Raji (cell line): ENCODE data around the gene DTWD1.

Source experiments
- POLR2A ChIP-seq: IDR thresholded peaks from 2 replicates; pipeline ENCODE4 v1.6.1; 2011; ENCODE audit warnings: low read depth, low read length, control low read depth; ENCODE audit not compliant: insufficient read depth

Gene DTWD1, protein sequence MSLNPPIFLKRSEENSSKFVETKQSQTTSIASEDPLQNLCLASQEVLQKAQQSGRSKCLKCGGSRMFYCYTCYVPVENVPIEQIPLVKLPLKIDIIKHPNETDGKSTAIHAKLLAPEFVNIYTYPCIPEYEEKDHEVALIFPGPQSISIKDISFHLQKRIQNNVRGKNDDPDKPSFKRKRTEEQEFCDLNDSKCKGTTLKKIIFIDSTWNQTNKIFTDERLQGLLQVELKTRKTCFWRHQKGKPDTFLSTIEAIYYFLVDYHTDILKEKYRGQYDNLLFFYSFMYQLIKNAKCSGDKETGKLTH

DNA sequence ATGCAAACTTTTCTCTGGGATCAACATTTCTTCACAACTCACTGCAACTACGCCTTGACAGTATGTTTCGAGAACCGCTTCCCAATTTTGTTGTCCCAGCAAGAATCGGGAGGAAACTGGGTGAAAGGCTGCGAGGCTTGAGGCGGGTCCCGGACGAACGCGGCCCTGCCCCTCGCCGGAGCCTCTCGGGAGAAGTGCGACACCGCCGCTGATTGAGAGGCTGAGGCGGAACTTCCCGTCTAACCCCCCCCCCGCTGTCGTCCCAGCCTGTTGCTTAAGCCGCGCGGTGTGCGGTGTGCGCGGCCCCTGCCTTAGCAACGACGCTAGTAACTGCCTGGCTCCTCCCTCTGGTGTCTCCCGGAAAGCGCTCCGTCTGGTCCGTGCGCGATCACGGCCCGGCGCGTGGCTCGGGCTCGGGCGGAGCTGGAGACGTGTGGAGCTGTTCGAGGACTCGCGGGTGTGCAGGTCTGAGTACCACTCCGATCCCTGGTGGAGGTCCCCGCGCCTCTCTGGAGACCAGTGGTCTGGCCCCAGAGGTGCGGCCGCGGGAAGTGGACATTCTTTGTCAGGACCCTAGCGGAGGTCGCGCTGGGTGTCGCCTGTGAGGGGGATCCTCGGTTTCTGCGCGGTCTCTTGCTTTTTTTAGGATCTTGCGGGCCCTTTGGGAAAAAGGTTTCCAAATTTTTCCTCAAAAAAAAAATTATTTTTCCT is at the start of gene DTWD1, which contains the start of gene FAM227B:
TSS of gene DTWD1 (plus strand) at position 391 of the 711 bp plus-strand sequence. CDS start 4,120 bp downstream, outside the sequence.
TSS of gene FAM227B (minus strand) at position 161 of the 711 bp plus-strand sequence. CDS start 5,647 bp downstream, outside the sequence.
- peak; percentile 84 for TF ChIP-seq POLR2A

DNA sequence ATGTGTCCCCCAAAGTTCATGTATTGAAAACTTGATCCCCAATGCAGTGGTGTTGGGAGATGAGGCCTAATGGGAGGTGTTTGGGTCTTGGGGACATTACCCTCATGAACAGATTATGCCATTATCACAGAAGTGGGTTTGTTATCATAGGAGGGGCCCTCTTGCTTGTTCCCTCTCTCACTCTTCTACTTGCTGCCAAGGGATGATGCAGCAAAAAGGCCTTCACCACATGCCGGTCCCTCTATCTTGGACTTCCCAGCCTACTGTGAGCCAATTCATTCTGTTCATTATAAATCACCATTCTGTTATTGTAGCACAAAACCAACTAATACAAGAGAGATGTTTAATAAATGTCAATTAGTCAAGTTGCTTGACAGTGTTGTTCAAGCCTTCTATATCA is 47.4 kb upstream of the DTWD1 start:
- no peak for TF ChIP-seq POLR2A

DNA sequence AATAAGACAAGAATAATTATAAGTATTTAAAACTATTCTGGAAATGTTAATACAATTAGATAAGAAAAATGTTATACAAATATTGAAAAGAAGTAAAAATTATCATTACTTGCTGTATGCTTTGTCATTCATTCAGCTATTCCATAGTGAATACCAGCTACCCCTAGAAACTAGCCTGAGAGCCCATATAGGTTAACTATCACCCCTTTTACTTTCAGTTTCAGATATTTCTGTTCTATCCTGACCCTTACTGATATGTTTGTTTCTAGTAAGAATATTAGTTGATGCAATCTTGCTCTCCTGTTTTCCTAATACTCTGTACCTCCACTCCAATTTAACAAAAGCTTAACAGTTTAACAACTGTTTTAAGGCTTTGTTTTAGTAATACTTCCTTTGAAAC is 31.8 kb upstream of the DTWD1 start:
- TF ChIP-seq POLR2A, result no peak

DNA sequence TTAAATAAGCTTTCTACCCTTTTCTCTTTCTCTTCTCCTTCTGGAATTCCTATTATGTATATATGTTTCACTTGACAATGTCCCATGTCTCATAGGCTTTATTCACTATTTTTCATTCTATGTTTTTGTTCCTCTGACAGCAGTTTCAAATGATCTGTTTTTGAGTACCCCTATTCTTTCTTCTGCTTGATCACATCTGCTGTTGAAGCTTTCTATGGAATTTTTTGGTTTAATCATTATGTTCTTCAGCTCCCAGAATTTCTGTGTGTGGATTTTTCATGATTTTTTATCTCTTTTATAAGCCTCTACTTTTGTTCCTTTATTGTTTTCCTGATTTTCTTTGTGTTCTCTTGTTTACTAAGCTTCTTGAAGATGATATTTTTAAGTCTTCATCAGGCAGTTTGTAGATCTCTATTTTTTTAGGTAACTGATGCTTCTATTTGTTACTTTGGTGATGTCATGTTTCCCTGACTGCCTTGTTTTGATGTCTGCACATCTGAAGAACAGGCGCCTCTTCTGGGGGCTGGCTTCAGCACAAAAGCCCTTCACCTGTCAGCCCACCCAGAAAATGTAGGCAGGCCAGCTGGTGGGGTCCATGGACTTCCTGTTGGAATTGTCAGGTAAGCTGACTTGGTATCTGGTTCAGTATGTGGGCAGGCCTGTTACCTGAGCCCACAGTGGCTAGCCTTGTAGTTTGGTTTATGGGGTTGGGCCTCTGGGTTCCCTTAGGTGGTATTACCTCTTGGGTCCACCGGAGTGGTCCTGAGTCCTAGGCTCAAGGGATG is 16.0 kb upstream of the DTWD1 start:
- no peak for TF ChIP-seq POLR2A

DNA sequence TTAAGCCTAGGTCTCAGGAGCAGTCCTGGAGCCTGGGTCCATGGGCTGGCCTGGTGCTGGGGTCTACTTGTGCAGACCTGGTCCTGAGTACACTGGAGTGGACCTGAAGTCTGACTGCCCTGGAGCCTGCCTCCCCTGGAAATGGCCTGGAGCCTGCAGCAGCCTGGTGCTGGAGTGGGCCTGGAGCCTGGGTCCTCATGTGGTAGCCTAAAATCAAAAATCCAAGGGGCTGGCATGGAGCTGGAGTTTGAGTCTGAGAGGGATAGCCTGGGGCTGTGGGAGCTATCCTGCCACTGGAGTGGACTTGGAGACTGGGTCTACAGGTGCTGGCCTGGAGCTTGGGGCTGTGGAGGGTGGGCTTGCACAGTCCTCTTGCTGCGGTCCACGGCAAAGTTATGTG is 15.3 kb upstream of the DTWD1 start:
- no peak for TF ChIP-seq POLR2A

DNA sequence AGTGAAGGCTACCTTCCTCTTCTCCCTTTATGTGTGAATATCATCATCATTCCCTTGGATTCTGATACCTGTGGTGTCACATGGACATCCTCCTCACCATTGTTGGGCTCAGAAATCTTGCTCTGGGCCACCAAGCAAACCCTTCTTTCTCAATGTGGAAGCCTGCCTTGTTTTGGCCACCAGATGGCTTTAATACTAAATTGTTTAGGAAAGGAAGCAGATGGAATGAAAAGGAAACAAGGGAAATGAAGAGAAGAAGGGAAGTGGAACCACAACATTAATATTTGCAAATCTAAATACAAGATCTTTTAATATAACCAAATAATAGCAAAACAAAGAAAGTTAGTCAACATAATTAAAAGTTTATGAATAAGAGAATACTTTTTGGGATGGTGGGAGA is 14.3 kb upstream of the DTWD1 start:
- no peak for TF ChIP-seq POLR2A

DNA sequence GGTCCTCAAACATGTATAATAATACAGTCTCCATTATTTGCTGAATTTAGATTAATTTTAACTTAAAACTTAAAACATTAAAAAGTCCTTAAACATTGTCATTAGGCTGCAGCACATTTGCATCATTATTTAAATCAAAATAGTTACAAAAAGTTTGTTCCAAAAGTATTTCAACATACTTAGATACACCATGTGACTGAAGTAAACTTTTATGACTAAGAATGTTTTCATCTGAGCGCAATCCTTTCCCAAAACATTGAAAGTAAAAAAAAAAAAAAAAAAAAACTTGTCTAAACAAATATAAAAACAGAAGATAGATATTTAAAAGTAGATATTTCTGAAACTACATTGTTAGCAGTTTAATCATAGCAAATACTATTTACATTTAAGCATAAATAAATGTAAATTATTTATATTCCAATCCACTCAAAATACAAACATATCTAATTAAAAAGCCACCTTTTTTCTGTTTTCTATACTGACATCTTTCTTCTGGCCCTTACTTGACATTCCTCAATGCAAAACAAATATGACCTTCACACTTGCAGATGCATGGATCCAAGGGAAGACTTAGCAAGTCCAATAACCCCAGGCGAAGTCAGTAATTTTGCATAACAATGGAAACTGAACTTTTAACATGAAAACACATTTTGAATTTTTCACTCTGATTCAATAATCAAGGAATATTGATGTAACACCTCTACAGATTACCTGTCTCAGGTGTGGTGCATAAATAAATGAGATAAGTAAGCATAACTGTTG is 10.5 kb upstream of the DTWD1 start:
- no peak for TF ChIP-seq POLR2A

DNA sequence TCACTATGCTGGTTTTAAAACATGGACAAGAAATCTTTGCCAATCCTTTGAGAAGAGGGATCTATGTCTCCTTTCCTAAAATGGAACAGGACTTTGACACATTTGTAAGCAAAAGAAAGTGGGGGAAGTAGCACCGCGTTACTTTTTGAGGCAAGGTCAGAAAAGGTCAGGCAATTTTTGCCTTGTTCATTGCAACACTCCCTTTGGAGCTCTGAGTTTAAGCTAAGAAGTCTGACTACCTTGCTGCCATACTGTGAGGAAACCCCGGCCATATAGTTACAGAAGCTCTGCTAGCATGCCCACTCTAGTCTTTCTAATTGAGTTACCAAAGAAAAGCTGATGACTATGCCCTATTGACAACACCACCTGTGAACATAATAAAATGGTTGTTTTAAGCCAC is 1.6 kb upstream of the DTWD1 start:
- TF ChIP-seq POLR2A, result no peak

DNA sequence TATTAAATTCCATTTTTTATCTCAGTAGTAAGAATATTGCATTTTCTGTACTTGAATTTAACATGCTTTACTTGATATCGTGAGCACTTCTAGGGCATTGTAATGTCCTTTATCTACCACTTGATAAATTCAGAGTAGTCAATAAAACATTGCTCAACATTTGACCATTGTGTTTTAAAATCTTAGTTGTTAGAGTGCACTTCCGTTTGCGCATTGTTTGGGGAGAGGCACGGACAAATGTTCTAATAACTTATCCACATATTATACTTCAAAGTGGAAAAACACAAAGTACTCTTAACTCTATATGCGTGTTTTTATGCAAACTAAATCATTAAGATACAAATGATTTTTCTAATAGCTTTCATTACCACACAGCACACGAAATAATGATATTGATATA is 649 bp upstream of the DTWD1 start:
- no peak for TF ChIP-seq POLR2A

DNA sequence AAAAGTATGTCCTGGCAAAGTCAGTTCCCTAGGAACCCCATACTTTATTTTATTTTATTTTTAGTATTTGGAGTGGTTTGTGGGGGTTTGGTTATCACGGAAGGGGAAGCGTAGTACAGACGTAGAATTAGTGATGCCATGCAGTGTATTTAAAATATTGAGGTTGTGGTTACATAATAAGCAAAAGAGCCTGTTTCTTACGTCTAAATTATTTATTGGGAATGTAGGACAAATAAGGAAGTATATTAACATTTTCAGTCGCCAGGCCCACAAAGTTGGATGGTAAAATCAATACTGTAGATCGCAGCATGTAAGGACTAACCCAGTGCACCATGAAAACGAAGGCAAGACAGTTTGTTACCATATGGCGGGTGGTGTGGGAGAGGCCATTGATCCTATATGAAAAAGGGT is 558 bp downstream of the DTWD1 start:
- no peak for TF ChIP-seq POLR2A

DNA sequence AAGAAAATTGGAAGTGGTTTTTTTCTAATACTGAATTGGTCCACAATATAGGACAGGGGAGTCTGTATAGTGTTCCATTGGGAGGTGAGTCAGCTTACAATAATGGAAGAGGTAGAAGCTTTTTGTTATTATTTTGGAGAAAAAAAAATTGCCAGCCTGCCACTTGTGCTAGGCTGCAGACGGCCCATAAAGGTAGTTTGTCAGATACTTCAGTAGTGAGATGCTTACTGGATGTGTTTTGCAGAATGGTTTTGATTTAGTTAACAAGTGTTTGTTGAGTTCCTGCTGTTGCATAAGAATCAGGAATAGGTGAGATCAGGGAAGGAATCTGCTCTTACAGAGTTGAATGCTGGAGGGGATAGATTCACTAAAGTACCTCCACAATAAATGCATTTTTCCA is 1.0 kb downstream of the DTWD1 start:
- no peak for TF ChIP-seq POLR2A

DNA sequence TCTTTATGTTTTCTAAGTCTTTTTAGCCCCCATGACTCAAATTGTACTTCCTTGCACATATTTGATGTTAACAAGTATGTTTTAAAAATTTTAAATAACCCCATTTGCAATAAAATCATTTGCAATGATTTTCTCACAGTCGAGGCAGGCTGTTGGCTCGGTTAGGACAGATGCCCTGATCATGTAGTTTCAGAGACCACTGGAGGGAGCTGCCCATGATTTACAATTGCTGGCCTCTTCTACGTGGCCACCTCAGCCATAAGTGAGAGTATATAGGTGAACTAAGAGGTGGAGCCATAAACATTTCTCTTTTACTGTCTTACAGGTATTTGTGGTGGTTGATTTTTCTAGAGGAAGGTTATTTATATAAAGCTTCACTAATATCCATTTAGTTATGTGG is 1.7 kb downstream of the DTWD1 start:
- TF ChIP-seq POLR2A, result no peak

DNA sequence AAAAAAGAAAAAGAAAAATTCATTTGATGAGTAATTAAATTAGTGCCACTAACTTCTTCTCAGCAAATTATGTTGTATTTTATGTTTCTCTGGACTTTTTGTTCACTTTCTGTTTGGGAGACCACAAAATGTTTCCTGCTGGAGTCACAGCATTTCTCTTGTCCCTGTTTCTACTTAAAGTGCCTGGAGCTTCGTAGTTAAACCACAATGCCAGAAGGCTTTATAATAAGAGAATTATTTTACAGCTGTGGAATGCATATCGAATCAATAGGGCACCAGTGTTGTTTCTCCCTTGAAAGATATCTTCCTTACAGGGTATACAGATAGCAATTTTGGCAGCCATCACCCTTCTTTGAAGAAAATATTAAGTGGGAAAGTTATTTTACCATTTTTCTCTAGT is 3.2 kb downstream of the DTWD1 start:
- TF ChIP-seq POLR2A, result no peak

DNA sequence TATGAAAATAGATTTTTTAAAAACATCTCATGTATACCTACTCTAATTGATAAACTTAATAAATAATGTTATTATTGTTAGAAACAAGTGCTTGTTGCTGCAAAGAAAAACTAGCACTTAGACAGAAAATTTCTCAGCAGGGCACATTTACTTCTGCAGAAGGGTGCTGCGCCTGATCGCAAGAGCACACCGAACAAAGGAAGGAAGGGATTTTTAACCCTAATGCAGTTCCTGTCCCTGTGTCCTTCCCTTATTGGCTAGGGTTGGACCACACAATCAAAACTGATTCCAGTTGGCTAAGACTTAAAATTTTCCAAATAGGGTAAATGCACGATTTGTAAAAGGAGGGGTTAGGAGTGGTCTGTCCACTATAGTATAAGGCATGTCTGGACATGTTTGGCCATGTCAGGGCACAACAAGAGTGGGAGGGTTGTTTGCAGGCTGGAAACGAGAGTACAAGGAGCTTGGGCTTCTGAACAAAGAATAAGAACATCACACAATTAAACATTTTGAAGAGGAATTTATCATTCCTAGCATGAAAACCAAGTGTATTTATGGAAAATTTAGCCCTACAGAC is 4.7 kb downstream of the DTWD1 start:
- no peak for TF ChIP-seq POLR2A

DNA sequence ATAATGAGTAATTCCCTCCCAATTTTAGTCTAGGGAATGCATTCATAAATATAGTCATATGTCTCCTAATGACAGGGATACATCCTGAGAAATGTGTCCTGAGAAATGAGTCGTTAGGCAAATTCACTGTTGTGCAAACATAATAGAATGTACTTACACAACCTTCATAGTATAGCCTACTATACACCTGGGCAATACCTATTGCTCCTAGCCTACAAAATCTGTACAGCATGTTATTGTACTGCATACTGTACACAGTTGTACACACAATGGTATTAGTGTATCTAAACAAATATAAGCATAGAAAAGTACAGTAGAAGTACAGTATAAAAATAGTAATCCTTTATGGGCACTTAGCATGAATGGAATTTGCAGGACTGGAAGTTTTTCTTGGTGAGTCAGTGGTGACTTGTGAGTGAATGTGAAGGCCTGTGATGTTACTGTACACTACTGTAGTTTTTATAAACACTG is 6.6 kb downstream of the DTWD1 start:
- TF ChIP-seq POLR2A, result no peak

DNA sequence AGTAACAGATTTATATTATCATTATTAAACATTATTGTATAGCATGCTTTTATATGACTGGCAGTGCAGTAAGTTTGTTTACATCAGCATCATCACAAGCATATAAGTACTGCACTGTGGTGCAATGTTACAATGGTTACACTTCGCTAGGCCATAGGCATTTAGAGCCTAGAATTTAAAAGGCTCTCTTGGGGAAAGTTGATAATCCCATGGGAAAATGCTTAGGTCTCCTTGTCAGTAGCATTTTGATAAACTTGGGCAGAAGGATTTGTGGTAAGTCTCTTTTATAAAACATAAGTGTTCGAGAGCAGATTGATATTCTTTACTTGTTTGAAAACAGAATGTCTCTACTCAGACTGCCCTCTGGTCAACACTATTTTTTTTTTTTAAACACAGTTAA is 7.5 kb downstream of the DTWD1 start:
- TF ChIP-seq POLR2A, result no peak
